GM21825 (cell line): ENCODE results near the gene GPR34.

Experiments
- ATAC-seq: cut with Tn5 transposase; IDR thresholded peaks from one replicate; pipeline ENCODE4 v1.9.1; 2021; ENCODE audit warnings: mild to moderate bottlenecking, moderate library complexity; ENCODE audit not compliant: unreplicated experiment

Gene GPR34

GRCh38 chrX:41730081-41730480, 41.3 kb downstream of the GPR34 start:
- ATAC-seq, result no peak

- ATAC-seq, result no peak
These were observed 43.5 kb downstream of the GPR34 start for GRCh38 chrX:41732260-41732659.

- peak; percentile 96 for ATAC-seq
These were observed 45.2 kb downstream of the GPR34 start for GRCh38 chrX:41733939-41734338.

- no peak for ATAC-seq
These were observed 45.8 kb downstream of the GPR34 start for GRCh38 chrX:41734530-41734929.

- no peak for ATAC-seq
These were observed 48.3 kb downstream of the GPR34 start for GRCh38 chrX:41737065-41737464.

GRCh38 chrX:41739871-41740270, 51.1 kb downstream of the GPR34 start:
- ATAC-seq, result no peak
